ENCODE results near the gene ATP9B.

ATP9B gene

DNA sequence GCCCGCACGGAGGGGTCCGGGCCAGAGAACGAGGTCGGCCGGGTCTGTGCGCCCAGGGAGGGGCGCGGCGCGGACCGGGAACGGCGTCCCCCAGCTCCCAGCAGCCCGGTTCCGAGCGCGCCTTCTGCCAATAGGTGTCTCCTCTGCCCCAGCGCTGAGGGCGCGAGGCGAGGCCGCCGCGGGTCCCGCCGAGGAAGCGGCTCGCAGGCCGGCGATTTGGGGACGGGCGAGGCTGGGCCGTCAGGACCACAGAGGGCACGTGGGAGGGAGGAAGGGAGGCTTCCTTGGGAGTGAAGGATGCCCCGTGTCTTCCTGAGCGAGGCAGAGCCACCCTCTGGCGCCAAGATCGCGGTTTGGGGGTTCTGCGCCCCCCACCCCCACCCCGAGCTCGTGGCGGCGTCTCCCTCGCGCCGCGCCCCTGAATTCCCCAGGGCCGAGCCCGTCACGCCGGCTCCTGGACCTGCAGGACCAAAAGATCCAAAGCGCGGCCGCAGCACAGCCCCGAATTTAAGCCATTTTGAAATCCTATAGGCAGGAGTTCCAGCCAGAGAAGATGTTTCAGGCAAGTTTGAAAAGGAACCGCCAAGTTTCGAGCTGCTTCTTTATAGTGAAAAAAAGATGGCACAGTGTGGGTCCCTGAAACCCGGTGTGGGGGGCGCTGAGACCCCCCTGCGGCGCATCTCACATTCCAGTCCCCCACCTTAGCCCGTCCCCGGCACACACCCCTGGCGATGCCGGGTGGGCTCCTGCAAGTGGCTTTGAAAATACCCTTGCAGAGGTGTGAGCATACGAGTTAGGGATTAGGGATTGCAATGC, 327.4 kb downstream of the ATP9B start:
- DNase-seq (ENCODE audit: low read depth): no peak
- H3K4me3 ChIP-seq (ENCODE audit: low read depth, low read length): peak overlapping the region; percentile 45

DNA sequence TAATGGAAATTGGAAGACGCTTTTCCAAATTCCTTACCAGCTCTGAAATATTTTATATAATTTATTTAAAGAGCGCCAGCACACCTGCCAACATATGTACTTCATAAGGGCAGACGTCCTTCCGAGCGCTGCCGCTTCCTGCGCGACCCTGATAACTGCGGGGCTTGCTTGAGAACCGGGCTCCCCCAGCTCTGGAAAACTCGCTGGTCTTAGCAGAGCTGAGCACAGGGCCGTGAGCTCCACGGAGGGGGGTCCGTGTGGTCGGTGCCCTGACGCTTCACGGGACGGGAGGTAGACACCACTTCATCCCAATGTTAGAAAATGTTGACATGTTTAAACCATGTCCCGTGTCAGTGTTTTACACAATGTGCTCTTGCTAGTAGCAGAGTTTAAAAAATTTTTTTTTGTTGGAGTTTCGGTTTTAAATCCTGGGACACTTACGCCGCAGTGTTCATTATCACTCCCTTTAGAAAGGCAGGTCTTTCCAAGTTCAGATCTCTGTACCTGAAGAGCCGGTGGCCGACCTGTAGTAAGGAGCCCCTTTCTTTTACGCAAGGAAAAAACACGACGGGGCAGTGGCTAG, 328.1 kb downstream of the ATP9B start:
- H3K4me3 ChIP-seq (ENCODE audit: low read depth, low read length): no peak overlapping the region

DNA sequence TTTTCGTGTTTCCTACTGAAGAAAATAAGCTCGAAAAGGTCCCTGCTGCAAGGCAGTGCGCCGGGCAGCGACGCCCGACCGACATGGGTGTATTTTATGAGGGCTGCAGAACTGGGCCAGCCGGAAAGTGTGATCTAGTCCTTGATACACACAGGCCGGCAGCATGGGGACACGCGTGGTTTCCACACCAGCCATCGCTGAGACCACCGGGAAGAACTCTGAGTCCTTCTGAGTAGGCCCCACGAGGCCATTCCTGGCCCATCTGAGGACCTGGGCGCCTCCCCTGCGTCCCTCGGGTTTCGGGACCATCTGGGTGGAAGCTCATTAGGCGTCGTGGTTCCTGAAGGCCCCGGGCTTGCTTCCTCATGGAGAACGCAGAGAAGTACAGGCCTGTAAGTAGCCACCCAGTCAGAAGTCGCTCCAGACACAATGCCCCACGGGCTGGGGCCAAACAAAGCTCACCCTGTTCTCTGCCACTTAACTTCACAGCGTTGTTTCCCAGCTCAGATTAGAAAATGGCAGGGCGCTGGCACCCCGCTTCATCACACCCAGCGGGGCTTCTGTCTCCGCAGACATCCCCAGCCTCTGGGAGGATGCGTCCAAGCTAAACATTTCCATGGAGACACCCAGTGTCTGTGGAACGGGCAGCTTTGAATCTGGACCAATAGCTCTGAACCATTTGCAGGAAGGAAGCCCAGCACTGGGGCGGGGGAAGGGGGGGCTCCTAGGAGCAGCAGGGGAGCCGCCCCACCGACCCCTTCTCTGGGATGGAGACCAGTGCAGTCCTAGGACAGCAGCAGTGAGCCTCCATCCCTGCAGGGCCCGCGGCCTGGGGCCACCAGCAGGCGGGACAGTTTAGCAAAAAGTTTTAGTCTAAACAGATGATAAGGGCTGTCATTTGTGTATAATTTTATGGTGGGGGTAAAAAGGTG, 328.9 kb downstream of the ATP9B start:
- no peak overlapping the region for H3K4me3 ChIP-seq (ENCODE audit: low read depth, low read length)
- DNase-seq (ENCODE audit: low read depth): no peak

More for the DNA sequence above, 328.1 kb downstream of the ATP9B start:
- DNase-seq (ENCODE audit: low read depth): no peak

DNA sequence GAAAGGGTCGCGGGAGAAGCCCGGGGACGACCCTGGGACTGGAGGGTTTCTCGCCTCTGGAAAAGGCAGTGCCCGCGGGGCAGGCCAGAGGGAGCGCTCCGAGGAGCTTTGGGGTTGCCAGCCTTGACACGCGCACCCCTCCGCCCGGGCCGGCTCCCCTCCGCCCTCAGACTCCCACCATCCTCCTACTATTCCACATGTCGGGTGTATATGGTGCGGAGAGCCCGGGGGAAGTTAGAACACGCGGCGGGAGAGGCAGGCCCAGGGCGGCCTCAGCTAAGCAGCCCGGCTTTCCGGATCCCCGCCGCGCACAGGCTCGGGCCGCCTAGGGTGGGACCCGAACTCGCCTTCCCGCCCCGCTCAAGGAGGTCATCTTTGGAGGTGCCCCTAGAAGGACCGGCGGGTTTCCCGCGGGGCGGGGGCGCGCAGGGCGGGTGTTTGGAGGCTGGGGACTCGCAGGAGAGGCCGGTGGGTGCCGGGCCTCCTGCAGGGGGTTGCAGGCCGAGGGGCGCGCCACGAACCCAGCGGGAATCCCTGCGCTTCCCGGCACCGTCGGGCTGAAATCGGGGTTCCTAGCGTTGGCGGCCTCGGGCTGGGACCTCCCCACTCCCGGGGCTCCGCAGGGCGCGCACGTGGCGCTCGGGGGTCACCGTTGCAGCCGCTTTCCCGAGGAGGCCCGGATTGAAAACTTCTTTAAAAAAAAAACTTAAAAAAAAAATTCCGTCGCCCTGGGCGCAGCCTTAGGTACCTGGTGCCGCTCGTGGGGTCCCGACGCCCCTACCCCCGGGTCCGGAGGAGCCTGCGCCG, 330.3 kb downstream of the ATP9B start:
- DNase-seq (ENCODE audit: low read depth): no peak
- H3K4me3 ChIP-seq (ENCODE audit: low read depth, low read length): peak overlapping the region; percentile 55

DNA sequence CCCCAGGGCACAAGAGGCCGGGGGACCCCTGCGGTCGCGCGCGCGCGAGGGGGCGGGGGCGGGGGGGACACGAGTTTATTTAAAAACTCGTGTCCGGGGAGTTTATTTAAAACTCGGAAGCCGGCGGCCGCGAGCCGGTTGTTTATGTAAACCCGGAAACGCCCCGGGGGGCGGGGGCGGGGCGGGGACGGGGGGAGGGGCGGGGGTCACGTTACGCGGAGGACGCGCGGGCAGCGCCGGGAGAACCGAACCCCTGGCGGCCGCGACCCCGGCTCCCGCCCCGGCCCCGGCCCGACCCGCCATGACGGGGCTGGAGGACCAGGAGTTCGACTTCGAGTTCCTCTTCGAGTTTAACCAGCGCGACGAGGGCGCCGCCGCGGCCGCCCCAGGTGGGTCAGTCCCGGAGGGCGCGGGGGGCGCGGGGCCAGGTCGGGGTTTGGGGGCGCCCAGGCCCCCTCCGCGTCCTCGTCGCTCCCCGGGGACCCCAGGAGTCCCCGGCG, 330.9 kb downstream of the ATP9B start:
- DNase-seq (ENCODE audit: low read depth): no peak
- peak overlapping the region; percentile 55 for H3K4me3 ChIP-seq (ENCODE audit: low read depth, low read length)

DNA sequence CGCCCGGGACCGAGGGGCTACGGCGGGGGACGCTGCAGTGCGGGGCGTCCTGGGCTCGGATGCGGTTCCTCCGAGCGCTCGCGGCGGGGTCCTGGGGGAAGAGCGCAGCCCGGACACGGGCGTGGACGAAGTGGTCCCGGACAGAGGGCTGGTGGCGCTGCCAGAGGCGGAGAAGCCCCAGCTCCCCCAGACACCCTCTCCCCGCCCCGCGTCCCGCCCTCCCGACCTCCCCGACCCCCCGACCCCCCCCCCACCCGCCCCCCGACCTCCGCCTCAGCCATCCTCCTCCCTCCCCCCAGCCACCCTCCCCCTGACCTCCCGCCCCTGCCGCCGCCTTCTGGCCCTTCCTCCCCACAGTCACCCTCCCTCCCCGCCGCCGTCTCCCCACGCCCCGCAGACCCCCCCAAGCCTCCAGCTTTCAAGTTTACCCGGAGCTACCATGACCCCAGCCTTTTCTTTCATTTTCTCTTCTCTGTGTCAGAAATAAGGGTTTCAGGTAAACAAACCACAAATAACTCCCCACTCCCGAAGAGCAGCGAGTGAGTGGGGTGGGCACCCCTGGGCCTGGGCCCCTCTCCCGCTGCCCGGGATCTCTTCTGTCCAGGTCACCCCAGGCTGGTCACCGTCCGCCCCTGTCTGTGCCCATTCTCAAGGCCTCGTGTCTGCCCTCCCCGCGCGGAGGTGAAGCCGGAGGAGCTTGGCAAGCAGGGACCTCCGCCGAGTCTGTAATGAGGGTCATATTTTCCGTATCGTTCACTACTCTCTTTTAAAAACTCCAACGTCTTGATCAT, 331.6 kb downstream of the ATP9B start:
- peak overlapping the region; percentile 55 for H3K4me3 ChIP-seq (ENCODE audit: low read depth, low read length)
- no peak for DNase-seq (ENCODE audit: low read depth)

DNA sequence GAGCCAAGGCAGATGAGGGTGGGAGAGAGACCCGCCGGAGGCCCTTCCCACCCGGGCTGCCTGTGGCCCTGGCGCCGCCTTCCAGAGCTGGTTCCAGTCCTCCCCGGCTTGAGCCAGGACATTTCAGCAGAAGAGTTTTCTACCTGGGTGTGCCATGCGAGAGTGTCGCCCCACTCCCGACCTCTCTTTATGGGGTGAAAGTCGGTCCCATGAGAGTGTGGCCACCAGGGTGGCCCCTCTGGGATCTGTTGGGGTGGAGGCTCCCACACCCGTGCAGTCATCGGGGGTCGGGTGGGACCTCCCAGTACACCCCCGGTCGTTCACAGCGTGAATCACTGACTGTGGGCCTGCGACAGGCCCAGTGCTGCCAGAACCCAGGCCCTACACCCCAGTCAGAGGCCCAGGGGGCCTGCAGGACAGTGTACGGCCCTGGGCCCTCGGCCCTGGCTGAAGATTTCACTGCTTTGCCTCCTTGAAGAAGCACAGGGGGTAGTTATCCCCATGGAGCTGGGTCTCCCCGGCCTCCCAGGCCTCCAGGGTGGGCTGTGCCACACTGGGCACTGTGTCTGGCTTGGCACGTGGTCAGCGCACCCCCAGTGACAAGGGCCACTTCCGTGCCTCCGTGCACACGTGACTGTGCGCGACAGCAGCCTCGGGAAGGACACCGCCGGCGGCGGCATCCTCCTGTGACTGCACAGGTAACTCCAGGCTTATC, 332.5 kb downstream of the ATP9B start:
- no peak for DNase-seq (ENCODE audit: low read depth)
- H3K4me3 ChIP-seq (ENCODE audit: low read depth, low read length): no peak overlapping the region

DNA sequence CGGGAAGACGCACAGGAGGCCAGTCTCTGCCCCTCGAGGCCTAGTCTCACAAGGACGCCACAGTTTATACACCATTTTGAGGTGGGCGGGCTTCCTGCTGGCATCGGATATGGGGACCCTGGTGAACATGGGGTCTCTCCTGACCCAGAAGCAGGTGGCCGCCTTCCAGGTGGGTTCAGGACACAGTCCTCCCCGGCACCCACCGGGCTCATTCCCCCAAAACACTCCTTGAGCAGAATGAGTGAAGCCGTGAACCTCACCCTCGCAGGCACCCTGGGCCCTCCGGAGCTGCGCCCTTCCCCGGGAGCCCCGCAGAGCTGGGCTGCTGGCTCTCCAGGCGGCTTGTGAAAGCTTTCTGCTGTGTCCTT, 333.0 kb downstream of the ATP9B start:
- no peak for DNase-seq (ENCODE audit: low read depth)
- no peak overlapping the region for H3K4me3 ChIP-seq (ENCODE audit: low read depth, low read length)

DNA sequence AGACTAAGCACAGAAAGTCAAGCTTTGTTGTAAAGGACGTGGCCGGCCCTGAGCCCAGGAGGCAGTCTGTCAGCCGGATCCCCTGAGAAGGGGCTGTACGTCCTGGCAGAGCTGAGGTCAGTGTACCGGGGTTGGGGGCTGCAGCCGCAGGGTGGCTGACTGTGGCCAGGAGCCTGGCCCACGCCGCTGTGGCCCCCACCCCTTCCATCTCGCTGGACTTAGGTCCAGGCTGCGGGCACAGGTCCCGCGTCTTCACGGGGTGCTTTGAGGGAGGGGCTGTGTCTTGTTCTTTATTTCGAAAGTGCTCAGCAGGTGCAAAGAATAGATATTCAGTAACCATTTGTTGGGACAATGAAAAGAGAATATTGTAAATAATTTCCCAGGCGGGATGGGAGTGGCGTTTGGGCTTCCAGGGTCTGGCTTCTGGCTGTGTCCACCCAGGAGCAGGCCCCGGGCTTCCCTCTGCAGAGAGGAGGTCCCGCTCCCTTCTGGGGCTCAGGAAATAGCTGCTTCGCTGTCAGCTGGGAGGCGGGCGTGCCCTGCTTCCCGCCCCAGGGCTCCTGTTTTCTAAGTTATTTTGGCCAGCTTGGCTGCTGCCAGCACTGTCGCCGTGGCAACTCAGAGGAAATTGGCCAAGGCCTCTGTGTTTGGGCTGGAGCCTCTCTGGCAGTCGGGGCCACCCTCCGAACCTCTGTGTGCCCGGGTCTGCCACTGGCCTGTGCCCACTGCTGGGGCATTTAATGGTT, 334.0 kb downstream of the ATP9B start:
- no peak overlapping the region for H3K4me3 ChIP-seq (ENCODE audit: low read depth, low read length)
- DNase-seq (ENCODE audit: low read depth): no peak

DNA sequence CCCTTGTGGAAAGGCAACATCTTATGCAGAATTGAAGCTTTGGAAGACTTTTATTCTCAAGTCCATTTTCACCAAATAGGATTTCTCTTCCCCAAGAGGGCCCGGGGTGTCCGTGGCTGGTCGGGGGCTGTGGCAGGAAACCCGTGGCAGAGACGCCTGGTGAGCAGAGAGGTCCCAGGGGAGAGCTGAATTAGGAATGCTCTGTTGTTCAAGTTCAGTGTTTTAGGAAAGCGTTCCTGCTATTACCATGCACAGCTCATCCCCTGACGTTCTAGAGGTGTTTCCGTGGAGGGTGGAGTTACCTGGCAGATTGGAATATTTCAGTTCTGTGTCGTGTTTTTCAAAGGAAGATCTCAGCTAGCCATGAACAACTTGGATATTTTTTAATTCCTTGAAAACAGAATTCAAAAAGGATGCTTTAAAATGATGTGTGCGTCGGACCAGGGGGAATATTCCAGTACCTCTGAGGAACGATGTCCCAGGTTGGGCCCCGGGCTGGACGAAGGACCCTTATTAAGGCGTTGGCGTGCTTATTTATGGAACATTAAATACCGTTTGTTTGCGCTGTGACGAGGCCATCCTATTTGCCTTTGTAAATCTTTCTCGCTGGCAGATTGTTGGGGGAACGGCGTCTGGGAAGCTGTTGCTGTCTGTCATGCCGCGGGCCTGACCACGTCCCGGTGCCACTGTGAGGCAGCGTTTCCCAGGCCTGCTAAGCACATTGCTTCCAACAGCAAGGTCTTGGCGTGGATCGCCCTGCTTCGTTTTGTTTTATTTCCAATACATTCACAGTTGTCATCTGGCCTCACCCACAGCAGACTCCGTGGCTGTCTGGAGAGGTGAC, 334.8 kb downstream of the ATP9B start:
- no peak overlapping the region for H3K4me3 ChIP-seq (ENCODE audit: low read depth, low read length)
- no peak for DNase-seq (ENCODE audit: low read depth)

DNA sequence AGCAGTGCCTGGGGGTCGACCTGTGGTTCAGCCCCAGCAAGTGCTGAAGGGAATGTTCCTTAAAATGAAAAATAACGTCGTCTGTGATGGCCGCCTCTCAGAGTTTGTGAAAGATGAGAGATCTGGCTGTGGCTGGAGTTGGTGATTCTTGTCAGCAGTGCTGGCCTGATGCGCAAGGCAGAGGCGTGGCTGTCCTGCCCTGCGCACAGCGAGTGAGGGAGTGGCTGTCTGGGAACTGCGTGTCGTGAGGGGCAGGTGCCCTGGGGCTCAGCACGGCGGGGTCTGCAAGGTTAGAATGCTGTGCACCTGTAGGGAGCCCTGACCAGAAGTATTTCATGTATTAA, 335.3 kb downstream of the ATP9B start:
- no peak overlapping the region for H3K4me3 ChIP-seq (ENCODE audit: low read depth, low read length)
- DNase-seq (ENCODE audit: low read depth): no peak

DNA sequence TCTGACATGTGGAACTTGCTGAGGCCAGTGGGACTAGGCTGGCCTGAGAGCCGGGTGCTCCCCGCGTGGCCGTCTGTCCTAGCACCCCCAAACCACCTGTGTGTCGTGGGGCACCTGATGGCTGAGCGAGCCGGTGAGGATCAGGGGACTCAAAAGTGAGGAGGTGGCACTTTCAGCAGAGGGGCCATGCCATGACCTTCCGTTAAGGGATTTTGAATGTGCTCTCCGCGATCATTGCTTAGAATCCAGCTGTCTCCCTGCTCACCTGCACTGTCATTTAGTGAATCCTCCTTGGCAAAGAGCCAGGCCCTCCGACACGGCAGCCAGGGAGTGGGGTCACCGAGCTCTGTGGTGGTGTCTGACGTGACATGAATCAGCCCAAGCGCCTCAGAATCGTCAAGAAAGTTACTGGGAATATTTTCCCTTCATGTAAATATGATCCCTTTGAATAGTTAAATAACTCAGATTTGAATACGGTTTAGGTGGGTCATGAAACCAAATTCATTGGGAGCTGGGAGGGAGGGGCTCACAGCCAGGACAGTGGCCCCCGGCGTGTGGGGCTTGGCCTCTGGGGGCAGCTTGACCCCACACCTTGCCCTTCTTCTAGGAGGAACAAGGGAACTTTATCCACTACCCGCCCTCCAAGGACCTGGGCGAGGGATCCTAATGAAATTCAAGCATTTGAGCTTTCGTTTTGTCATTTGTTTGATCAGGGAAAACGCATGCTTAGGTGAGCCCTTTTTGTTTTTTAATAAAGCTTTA, 336.0 kb downstream of the ATP9B start:
- no peak for DNase-seq (ENCODE audit: low read depth)
- no peak overlapping the region for H3K4me3 ChIP-seq (ENCODE audit: low read depth, low read length)

DNA sequence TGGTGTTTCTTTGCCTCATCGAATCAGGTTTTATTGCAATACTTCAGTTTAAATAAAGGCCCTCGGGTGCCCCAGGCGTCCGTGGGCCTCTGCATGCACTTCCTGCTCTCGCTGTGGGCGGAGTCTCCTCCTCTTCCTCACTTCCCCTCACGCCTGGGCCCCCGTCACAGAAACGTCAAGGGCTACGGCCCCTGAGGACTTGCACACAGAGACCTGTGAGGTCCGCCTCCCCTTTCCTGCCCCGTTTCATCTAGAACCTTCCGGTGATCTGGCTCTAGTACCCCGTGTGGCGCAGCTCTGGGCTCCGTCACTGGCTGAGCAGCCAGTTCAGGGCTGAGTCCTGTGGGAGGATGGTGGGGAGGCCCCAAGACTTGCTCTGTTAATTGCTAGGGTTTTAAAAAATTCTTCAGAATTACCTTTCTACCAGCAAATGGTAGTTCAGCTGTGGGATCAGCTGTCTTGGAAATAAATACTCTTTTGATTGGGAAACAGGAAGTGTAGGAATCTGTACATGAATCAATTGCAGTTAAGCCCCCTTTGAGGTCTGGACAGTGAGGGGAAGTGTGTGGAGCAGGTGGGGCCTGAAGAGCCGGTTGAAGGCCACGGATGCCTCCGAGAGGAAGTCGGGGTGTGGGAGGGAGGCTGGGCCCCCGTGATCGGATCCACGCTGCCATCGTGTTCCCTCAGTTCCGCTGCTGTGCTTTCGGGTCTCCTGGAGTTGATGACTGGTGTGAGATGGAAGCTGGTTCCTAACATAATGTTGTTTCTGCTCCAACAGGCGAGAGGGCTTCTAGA, 336.8 kb downstream of the ATP9B start:
- no peak overlapping the region for H3K4me3 ChIP-seq (ENCODE audit: low read depth, low read length)
- DNase-seq (ENCODE audit: low read depth): no peak

DNA sequence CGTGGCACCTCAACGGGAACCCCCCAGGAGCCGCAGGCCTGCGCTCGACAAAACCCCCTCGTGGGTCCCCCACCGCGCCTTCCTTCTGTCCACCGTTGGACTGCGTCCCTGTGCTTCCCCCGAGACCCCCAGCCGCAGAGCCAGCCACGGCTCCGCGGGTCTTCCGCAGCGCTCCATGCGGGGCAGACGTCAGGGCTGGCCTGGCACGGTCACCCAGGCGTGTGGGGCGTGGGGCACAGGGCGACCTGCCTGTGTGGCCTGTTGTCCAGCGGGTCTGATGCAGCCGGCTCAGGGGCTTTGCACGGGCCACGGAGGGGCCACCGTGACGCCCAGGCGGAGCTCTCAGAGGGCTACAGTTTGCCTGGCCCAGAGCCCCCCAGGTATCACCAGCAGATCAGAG, 337.5 kb downstream of the ATP9B start:
- H3K4me3 ChIP-seq (ENCODE audit: low read depth, low read length): no peak overlapping the region
- DNase-seq (ENCODE audit: low read depth): no peak

DNA sequence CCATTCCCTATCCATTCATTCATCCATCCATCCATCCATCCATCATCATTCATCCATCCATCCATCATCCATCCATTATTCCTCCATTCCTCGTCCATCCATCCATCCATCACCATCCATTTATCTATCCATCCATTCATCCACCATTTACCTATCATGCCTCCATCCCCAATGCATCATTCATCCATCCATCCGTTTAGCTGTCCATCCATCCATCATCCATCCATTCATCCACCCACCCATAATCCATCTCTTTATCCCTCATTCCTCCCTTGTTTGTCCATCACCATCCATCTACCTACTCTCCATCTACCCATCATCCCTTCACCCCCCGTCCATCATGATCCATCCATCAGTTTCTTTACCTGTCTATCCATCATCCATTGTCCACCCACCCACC, 340.1 kb downstream of the ATP9B start:
- no peak for DNase-seq (ENCODE audit: low read depth)
- H3K4me3 ChIP-seq (ENCODE audit: low read depth, low read length): no peak overlapping the region

All from skeletal muscle cell (primary cell).